Neural cell (in vitro differentiated cells): ENCODE results near the gene APOB.

Experiments used
- CTCF ChIP-seq: fragments of 450-650 bp; IDR thresholded peaks from 2 replicates; pipeline ENCODE4 v1.5.1; 2014; ENCODE audit warnings: antibody characterized with exemption, mild to moderate bottlenecking, moderate library complexity; ENCODE audit not compliant: poor library complexity, severe bottlenecking
- EP300 ChIP-seq: fragments of 450-650 bp; conservative IDR thresholded peaks from 2 replicates; pipeline ENCODE4 v1.6.1; 2014; ENCODE audit warnings: antibody characterized with exemption, mild to moderate bottlenecking, moderate library complexity; ENCODE audit not compliant: poor library complexity, severe bottlenecking
- REST ChIP-seq: IDR thresholded peaks from 2 replicates; pipeline ENCODE4 v1.6.1; 2012; ENCODE audit warnings: borderline replicate concordance

GRCh38 chr2:20957788-20958525 is 85.9 kb downstream of the APOB start:
- TF ChIP-seq REST (no peak), EP300 (no peak), CTCF (no peak)
